Ishikawa (cell line): ENCODE data around the gene SENP7.

Experiments
- CEBPB ChIP-seq: IDR thresholded peaks from 2 replicates; pipeline ENCODE4 v1.6.1; 2012
- CREB1 ChIP-seq: IDR thresholded peaks from 2 replicates; pipeline ENCODE4 v1.6.1; 2012; ENCODE audit warnings: low read depth
- EGR1 ChIP-seq: IDR thresholded peaks from 2 replicates; pipeline ENCODE4 v1.6.1; 2012
- EP300 ChIP-seq: IDR thresholded peaks from 2 replicates; pipeline ENCODE4 v1.6.1; 2012; ENCODE audit warnings: borderline replicate concordance
- FOXM1 ChIP-seq: IDR thresholded peaks from 2 replicates; pipeline ENCODE4 v1.6.1; 2012; ENCODE audit warnings: low read depth, borderline replicate concordance
- MAX ChIP-seq: IDR thresholded peaks from 2 replicates; pipeline ENCODE4 v1.6.1; 2012
- NFIC ChIP-seq: IDR thresholded peaks from 2 replicates; pipeline ENCODE4 v1.6.1; 2012
- RAD21 ChIP-seq: IDR thresholded peaks from 2 replicates; pipeline ENCODE4 v1.6.1; 2012; ENCODE audit warnings: low read depth
- REST ChIP-seq: IDR thresholded peaks from 2 replicates; pipeline ENCODE4 v1.6.1; 2012; ENCODE audit warnings: low read depth, mild to moderate bottlenecking
- TAF1 ChIP-seq: IDR thresholded peaks from 2 replicates; pipeline ENCODE4 v1.6.1; 2012; ENCODE audit warnings: low read depth, mild to moderate bottlenecking
- TCF12 ChIP-seq: IDR thresholded peaks from 2 replicates; pipeline ENCODE4 v1.6.1; 2012; ENCODE audit warnings: low read depth
- TEAD4 ChIP-seq: IDR thresholded peaks from 2 replicates; pipeline ENCODE4 v1.6.1; 2012
- USF1 ChIP-seq: IDR thresholded peaks from 2 replicates; pipeline ENCODE4 v1.6.1; 2012
- YY1 ChIP-seq: IDR thresholded peaks from 2 replicates; pipeline ENCODE4 v1.6.1; 2012; ENCODE audit warnings: low read depth
- ZBTB7A ChIP-seq: IDR thresholded peaks from 2 replicates; pipeline ENCODE4 v1.6.1; 2012; ENCODE audit warnings: low read depth

The SENP7 gene

GRCh38 chr3:101362406-101362805 is 150.6 kb downstream of the SENP7 start:
- TF ChIP-seq FOXM1 (no peak), EGR1 (no peak), REST (no peak), ZBTB7A (no peak)

GRCh38 chr3:101351829-101352228 is 161.2 kb downstream of the SENP7 start:
- TF ChIP-seq RAD21 (no peak), TCF12 (no peak), YY1 (no peak), NFIC (no peak), CEBPB (no peak), ZBTB7A (no peak), MAX (no peak), CREB1 (no peak), TAF1 (no peak)

- no peak for TF ChIP-seq FOXM1
- no peak for TF ChIP-seq TEAD4
- TF ChIP-seq RAD21 = no peak
- no peak for TF ChIP-seq REST
- no peak for TF ChIP-seq CEBPB
- no peak for TF ChIP-seq CREB1
- no peak for TF ChIP-seq EP300
- no peak for TF ChIP-seq TAF1
- no peak for TF ChIP-seq MAX
- no peak for TF ChIP-seq YY1
- no peak for TF ChIP-seq ZBTB7A
- TF ChIP-seq EGR1 = no peak
- no peak for TF ChIP-seq USF1
- TF ChIP-seq TCF12 = no peak
Observed at GRCh38 chr3:101340591-101340990, 172.4 kb downstream of the SENP7 start.

GRCh38 chr3:101333883-101334282 is 179.1 kb downstream of the SENP7 start:
- TF ChIP-seq NFIC (no peak), EGR1 (no peak), TCF12 (no peak), CEBPB (no peak), USF1 (no peak), ZBTB7A (no peak), TEAD4 (no peak), YY1 (no peak), FOXM1 (no peak), CREB1 (no peak), REST (no peak), EP300 (no peak), RAD21 (no peak), TAF1 (no peak)

- no peak for TF ChIP-seq YY1
- no peak for TF ChIP-seq CEBPB
- no peak for TF ChIP-seq EP300
- no peak for TF ChIP-seq NFIC
- no peak for TF ChIP-seq TCF12
Observed at GRCh38 chr3:101329016-101329673, 183.9 kb downstream of the SENP7 start.
